SK-N-MC (cell line): ENCODE measurements around the gene HPCAL1.

ENCODE experiments used
- EZH2 ChIP-seq: fragments of 200-600 bp; sonication (generic); IDR thresholded peaks from one replicate; pipeline ENCODE4 v1.6.1; 2017; ENCODE audit warnings: antibody characterized with exemption
- FOXP2 ChIP-seq: optimal IDR thresholded peaks from 2 replicates; pipeline ENCODE3; 2011; ENCODE audit warnings: mild to moderate bottlenecking, moderate library complexity; ENCODE audit not compliant: insufficient read depth; ENCODE audit errors: extremely low read length, control extremely low read depth
- POLR2AphosphoS5 ChIP-seq: IDR thresholded peaks from 2 replicates; pipeline ENCODE4 v1.6.1; 2012; ENCODE audit warnings: mild to moderate bottlenecking, low read depth, low read length, borderline replicate concordance

- TF ChIP-seq EZH2: no peak
- TF ChIP-seq POLR2AphosphoS5: no peak
- no peak for TF ChIP-seq FOXP2
Measured at GRCh38 chr2:10300997-10301940, 1.4 kb upstream of the HPCAL1 start.
